LHCN-M2 (cell line): Measurements from ENCODE around the gene KRT31. TPM values are rescaled to one million over a fixed set of nuclear protein-coding genes. Genes with fewer than 3 reads are reported as not detected.
"Not testable (repeated sequence)": the region's sequence is repeated elsewhere in the genome, so short reads cannot be mapped to it uniquely, and the experiment has no call there.

Experiments
- DNase-seq: peaks from one replicate; pipeline ENCODE4 v3.0.0-alpha.2; 2012; ENCODE audit warnings: low read depth
- total RNA-seq: library from RNA; depleted of rRNA; stranded (reverse); fragments of >200 nt; gene quantifications from 2 replicates; pipeline ENCODE4 v1.2.3, GENCODE V29; 2014

Gene KRT31
- total RNA-seq, 1 experiment from 2014 or later, result not detected

DNA sequence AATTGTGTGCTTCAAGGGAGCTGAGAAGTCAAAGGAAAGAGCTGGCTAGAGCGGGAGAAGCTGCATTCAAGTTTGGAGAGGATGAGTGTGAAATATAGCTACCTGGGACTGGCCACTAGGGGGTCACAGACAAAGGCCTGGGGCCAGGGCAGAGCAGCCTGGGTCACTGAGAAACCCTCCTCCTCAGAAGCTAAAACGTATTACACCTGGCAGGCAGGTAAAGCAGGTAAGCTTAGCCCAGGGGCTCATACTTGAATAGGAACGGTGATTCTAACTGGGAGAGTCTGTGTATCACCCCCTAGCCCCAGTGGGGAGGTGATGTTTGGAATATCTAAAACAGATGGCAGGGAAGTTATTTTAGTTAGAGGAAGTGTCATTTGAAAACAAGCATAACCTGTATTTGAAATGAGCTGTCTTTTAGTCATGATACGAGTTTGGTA lies 20.2 kb upstream of the KRT31 start:
- DNase-seq, result no peak

DNA sequence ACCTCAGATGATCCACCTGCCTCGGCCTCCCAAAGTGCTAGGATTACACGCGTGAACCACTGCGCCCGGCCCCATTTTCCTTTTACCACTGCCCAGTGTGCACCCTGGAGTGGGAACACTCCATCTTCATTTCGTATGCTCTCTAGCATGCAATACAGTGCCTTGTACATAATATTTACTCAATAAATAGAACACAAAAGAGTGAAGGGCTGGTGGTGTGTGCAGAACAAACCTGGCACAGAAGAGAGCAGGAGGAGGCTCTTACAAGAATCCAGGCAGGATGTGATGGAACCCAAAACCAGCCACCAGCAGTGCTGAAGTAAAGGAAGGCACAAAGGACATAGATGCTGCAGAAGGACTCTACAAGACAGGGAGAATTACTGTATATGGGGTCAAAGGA lies 19.7 kb upstream of the KRT31 start:
- no peak for DNase-seq

GRCh38 chr17:41416479-41416878 lies 19.1 kb upstream of the KRT31 start:
- no peak for DNase-seq

DNA sequence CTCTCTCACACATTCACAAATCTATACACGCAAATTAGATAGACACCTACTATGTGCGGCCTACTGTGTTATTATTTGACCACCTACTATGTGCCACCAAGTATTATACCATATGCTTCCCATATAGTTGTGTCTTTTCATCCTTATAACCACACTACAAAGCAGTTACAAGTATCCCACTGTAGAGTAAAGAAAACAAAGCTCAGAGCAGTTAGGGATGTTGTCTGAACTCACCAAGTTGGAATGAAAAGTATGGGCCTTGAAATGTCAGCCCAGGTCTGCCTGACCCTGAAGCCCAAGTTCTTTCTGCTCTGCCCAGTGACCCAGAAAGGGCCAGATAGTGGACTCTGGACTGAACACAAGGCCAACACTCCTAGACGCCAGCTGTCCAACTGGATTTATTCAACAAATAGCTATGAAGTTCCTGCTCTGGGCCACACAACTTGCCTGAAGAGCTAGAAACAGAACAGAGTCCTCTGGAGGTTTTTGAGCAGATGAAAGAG lies 18.5 kb upstream of the KRT31 start:
- peak; percentile 41 for DNase-seq

DNA sequence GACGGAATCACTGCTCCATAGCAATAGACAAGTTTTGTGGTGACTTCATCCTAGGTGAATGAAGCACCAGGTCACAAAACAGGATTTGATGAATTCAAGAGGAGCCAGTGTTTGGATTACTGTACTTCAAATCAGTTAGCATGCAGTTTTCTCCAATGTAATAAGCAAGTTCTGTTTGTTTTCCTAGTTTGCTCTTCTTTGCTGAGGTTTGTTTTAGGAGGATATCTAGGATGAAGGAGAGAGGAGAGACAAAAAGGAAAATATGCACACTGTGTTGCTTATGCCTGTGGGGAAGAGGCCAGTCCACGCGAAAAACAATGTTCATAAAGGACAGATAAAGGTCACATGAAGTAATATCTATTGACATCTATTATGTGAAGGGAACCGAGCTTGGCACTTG lies 18.0 kb upstream of the KRT31 start:
- DNase-seq, result no peak

- no peak for DNase-seq
Observed at GRCh38 chr17:41413982-41414381, 16.6 kb upstream of the KRT31 start.

DNA sequence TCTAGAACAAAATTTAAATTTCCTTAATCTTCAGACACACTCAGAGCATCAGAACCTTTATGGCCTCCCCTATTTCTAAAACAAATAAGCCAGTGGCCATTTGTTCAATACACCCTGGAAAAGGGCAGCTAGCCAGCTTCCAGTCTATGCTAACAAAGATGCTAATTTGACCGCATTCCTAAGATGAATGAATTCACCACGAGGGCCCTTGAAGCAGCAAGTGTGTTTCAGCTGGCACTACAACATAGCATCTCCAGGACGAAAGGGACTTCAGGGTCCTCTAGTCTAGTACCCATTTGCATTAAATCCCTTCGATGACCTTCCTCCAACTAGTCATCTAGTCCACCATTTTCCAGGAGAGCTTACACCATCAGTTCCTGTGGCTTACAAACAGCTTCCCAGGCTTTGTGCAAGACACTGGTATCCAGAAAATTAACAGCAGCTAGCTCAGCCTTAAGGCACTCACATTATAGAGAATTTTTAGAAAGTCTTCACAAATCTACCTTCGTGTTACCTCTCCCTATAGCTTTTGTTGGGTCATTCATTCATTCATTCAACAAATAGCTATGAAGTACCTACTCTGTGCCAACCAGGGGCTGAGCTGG lies 16.0 kb upstream of the KRT31 start:
- no peak for DNase-seq

DNA sequence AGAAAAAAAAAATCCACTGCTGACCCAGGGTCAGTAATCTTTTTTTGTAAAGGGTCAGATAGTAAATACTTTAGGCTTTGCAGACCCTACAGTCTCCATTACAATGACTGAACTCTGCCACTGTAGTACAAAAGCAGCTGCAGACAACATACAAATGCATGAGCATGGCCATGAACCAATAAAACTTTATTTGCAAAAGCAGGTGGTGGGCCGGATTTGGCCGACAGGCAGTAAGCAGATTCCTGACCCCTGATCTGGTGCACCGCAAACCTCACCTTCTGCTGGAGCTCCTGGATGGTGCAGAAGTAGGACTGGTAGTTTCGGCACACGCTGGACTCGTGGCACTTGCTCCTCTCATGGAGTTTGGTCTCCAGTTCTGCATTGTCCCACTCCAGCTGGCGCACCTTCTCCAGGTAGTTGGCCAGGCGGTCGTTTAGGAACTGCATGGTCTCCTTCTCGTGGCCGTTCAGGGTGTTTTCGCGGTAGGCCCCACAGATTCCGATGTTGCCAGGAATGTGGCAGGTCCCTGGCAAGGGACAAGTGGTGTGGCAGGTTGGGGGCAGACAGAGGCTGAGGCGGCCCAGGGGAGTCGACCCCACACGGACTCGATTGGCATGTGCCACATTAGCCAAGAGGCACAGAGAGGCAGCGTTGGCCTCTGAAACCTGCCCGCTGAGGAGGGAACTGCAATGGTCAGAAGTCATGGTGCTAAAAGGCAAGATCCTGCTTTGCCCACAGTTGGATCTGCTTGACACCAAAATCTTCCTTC lies 13.8 kb upstream of the KRT31 start:
- no peak for DNase-seq

DNA sequence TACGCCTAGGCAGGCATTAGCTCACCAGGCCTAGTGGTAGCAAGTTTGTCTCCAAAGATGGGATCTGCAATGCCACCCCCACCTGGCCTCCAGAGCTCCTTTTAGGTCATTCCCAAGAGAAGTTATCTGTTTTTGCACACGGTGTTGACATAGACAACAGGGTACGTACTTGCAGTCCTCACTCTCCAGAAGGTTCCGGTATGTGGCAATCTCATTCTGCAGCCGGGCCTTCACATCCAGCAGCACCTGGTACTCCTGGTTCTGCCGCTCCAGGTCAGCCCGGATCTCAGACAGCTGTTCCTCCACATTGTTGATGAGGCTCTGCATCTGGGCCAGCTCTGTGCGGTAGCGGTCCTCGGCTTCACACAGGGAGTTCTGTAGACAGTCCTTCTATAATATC lies 9.8 kb upstream of the KRT31 start:
- no peak for DNase-seq

DNA sequence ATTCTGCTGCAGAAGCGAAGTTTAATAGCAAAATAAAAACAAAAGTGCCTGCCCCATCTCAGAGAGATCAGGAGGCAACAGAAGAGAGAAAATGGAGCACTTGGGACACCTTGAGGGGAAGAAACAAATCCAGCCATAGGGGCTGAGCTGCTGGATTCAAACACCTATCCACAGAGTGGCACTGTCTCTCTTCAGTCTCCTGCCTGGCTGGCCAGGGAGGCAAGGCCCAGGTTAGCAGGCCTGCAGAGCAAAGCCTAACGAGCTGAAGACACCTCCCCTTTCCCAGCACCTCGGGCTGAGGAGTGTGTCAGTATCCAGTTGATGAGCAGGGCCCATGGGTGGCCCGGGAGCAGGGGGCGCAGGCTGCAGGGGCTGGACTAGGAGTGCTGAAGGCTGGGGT lies 8.8 kb upstream of the KRT31 start:
- no peak for DNase-seq

- peak; percentile 96 for DNase-seq
Observed at GRCh38 chr17:41404024-41404671, 6.7 kb upstream of the KRT31 start.

DNA sequence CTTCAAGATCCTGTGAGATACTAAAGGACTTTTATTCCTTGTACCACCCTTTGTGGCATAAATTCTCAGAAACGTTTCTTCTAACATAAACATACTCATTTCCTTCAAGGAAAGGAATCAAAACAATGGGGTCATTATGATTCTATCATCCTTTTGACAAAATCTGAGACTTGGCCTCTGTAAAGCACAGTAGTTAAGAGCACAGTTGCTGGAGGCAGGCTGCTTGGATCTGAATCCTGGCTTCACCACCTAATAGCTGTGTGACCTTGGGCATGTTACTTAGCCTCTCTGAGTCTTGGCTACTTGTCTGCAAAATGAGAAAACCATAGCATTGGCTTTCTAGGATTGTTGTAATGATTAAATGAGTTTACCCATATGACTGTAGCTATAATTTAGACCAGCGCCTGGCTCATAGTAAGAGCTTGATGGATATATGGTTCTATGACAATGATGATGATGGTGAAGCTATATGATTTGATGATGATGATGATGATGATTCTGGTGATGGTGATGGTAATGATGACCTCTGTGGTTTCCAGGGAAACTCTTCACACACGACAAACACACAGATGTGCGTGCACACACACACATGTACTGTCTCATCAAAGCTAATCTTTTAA lies 6.1 kb upstream of the KRT31 start:
- DNase-seq, result peak; percentile 28

DNA sequence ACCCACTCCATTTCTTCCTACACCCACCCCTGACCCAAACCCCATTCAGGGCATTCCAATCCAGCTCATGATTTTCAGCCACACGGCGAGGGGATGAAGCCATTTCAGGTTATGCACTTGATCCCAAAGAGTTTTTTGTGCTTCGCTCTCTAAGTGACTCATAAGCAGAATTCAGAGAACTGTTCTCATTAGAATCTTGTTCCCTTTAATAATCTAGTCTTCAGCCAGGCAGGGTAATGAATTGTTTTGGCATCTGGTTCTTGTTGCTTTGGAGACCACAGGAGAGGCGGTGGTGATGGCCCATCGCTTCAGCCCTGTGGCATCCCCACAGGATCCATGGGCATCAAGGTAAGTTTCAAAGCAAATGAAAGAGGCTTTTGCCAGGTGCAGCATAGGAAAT lies 4.8 kb upstream of the KRT31 start:
- DNase-seq, result peak; percentile 15

- no peak for DNase-seq
Observed at GRCh38 chr17:41396340-41396739, 1.1 kb downstream of the KRT31 start.

- no peak for DNase-seq
Observed at GRCh38 chr17:41395611-41396010, 1.8 kb downstream of the KRT31 start.

- DNase-seq, result not testable (repeated sequence)
Observed at GRCh38 chr17:41395044-41395443, 2.4 kb downstream of the KRT31 start.

GRCh38 chr17:41394254-41394996 lies 3.0 kb downstream of the KRT31 start:
- no peak for DNase-seq

GRCh38 chr17:41393826-41394225 lies 3.6 kb downstream of the KRT31 start:
- DNase-seq, result no peak

GRCh38 chr17:41393294-41393693 lies 4.1 kb downstream of the KRT31 start:
- DNase-seq, result no peak

- DNase-seq, result peak; percentile 46
Observed at GRCh38 chr17:41392278-41392677, 5.1 kb downstream of the KRT31 start.

- no peak for DNase-seq
Observed at GRCh38 chr17:41391535-41391934, 5.9 kb downstream of the KRT31 start.
